Measurements from ENCODE around the gene CDC42. TPM values are rescaled to one million over a fixed set of nuclear protein-coding genes. Genes with fewer than 3 reads are reported as not detected.
"Not testable (repeated sequence)": the region's sequence is repeated elsewhere in the genome, so short reads cannot be mapped to it uniquely, and the experiment has no call there.

CDC42 gene
- 422 and 484 TPM in 2 replicates for total RNA-seq (2012; rRNA removed)

DNA sequence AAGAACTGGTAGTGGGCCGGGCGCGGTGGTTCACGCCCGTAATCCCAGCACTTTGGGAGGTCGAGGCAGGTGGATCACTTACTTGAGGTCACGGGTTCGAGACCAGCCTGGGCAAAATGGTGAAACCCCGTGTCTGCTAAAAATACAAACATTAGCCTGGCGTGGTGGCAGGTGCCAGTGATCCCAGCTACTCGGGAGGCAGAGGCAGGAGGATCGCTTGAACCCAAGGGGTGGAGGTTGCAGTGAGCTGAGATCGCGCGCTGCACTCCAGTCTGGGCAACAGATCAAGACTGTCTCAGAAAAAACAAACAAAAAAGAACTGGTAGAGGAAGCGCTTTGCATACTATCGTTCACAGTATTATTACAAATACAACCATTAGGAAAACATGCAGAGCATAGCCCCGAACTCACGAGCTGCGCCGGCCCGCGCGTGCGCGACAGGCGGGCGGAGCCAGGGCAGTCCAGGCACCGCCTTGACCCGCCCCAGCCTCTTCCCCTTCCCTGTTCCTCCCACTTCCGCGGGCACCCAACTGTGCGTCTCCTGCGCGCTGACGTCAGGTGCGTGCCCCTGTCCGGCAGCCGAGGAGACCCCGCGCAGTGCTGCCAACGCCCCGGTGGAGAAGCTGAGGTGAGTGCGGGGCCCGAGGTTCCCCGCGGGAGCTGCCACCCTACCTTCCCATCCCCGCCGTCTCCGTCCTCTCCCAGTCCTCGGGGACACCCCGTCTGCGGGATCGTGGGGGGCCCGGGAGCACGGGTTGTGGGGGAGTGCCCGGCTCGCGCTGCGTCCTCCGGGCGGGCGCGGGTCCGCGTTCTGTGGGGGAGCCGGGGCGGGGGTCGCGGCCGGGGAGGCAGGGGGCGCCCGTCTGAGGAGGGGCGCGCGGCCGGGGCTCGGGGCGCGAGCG lies at the start of gene CDC42:
Gene CDC42, plus strand, starts transcription at position 595 of the 902 bp plus-strand sequence. CDS start 25,770 bp downstream, outside the sequence.
- Histone ChIP-seq H3K27me3 (ENCODE audit: control insufficient read depth, insufficient read depth, low read length) (no peaks in the 10 kb centered on the region), H3K9me3 (replicated peaks; ENCODE audit: low read length) (no peaks in the 10 kb centered on the region), H3K4me1 (ENCODE audit: control insufficient read depth, insufficient read depth, low read length) (peaks cover 39% of the 10 kb centered on the region), H3K36me3 (ENCODE audit: insufficient read depth, low read length) (peaks cover 3% of the 10 kb centered on the region), H3K9ac (ENCODE audit: low read depth, low read length) (peak within 1 kb of the TSS; percentile 95), H3K4me2 (ENCODE audit: low read length) (peak within 1 kb of the TSS; percentile 82), H3K4me3 (ENCODE audit: low read length) (peak within 1 kb of the TSS; percentile 96)

GRCh38 chr1:22002875-22003274 lies 49.6 kb upstream of the CDC42 start:
- not testable (repeated sequence) for H3K9ac ChIP-seq (ENCODE audit: low read depth, low read length); H3K4me2 ChIP-seq (ENCODE audit: low read length); H3K27me3 ChIP-seq (ENCODE audit: control insufficient read depth, insufficient read depth, low read length); H3K9me3 ChIP-seq (replicated peaks; ENCODE audit: low read length); H3K4me3 ChIP-seq (ENCODE audit: low read length); H3K4me1 ChIP-seq (ENCODE audit: control insufficient read depth, insufficient read depth, low read length); H3K36me3 ChIP-seq (ENCODE audit: insufficient read depth, low read length)

- not testable (repeated sequence) for H3K9ac ChIP-seq (ENCODE audit: low read depth, low read length); H3K9me3 ChIP-seq (replicated peaks; ENCODE audit: low read length); H3K4me1 ChIP-seq (ENCODE audit: control insufficient read depth, insufficient read depth, low read length); H3K4me2 ChIP-seq (ENCODE audit: low read length); H3K36me3 ChIP-seq (ENCODE audit: insufficient read depth, low read length); H3K27me3 ChIP-seq (ENCODE audit: control insufficient read depth, insufficient read depth, low read length); H3K4me3 ChIP-seq (ENCODE audit: low read length)
Measured at GRCh38 chr1:22003959-22004358, 48.5 kb upstream of the CDC42 start.

DNA sequence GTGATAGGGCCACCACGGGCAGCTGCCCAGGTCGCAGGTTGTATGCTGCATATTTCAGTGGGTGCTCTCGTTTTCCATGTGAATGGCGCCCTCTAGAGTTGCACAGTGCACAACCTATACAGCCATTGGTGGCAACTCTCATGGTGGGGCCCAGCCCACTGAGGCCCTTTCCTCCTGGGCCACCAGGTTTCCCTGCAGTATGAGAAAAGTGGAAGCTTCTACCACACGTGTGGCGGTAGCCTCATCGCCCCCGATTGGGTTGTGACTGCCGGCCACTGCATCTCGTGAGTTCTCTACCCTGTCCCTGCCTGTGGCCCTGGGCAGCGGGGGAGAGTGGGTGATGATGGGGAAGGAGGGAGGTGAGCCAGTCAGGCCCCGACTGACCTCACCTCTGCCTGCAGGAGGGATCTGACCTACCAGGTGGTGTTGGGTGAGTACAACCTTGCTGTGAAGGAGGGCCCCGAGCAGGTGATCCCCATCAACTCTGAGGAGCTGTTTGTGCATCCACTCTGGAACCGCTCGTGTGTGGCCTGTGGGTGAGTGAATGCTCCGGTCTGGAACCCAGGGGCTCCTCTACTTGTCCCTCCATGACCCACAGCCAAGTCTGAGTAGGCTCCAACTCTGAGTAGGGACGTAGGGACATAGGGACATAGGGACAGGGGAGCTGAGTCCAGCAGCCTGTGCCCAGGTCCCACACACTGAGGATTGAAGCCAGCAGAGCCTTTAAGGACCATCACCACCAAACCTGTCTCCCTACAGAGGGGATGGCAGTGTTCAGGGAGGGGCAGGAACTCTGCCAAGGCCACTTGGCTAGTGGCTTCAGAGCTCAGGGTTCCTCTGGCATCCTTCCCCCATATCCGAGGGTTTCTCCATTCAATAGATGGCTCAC lies 47.0 kb upstream of the CDC42 start:
- H3K36me3 ChIP-seq (ENCODE audit: insufficient read depth, low read length); H3K9me3 ChIP-seq (replicated peaks; ENCODE audit: low read length); H3K4me2 ChIP-seq (ENCODE audit: low read length); H3K27me3 ChIP-seq (ENCODE audit: control insufficient read depth, insufficient read depth, low read length); H3K9ac ChIP-seq (ENCODE audit: low read depth, low read length); H3K4me1 ChIP-seq (ENCODE audit: control insufficient read depth, insufficient read depth, low read length); H3K4me3 ChIP-seq (ENCODE audit: low read length): not testable (repeated sequence)

DNA sequence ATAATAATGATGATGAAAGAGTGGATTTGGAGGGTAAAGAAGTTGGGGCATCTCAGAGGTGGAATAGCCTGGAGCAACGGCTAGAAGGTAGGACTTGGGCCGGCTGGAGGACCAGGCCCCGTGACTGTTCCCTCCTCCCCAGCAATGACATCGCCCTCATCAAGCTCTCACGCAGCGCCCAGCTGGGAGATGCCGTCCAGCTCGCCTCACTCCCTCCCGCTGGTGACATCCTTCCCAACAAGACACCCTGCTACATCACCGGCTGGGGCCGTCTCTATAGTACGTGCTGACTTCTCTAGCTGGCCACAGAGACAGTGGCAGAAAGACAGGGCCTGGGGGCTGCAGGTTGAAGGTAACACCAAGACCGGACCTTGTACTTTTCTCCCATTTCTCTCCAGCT lies 45.8 kb upstream of the CDC42 start:
- not testable (repeated sequence) for H3K9ac ChIP-seq (ENCODE audit: low read depth, low read length); H3K9me3 ChIP-seq (replicated peaks; ENCODE audit: low read length); H3K4me1 ChIP-seq (ENCODE audit: control insufficient read depth, insufficient read depth, low read length); H3K36me3 ChIP-seq (ENCODE audit: insufficient read depth, low read length); H3K4me3 ChIP-seq (ENCODE audit: low read length); H3K4me2 ChIP-seq (ENCODE audit: low read length); H3K27me3 ChIP-seq (ENCODE audit: control insufficient read depth, insufficient read depth, low read length)

DNA sequence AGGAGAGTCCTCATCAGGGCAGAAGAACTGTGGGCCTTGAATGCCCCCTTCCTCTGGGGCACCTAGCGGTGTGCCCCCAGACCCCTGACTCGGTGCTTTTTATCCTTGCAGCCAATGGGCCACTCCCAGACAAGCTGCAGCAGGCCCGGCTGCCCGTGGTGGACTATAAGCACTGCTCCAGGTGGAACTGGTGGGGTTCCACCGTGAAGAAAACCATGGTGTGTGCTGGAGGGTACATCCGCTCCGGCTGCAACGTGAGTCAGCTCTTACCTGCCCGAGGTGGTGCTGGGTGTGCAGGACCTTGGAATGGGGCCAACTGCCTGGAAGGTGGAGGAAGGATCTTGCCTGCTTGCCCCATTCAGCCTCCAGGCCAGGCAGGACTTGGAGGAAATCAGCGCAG lies 45.2 kb upstream of the CDC42 start:
- H3K9ac ChIP-seq (ENCODE audit: low read depth, low read length); H3K4me2 ChIP-seq (ENCODE audit: low read length); H3K4me3 ChIP-seq (ENCODE audit: low read length); H3K36me3 ChIP-seq (ENCODE audit: insufficient read depth, low read length); H3K9me3 ChIP-seq (replicated peaks; ENCODE audit: low read length); H3K4me1 ChIP-seq (ENCODE audit: control insufficient read depth, insufficient read depth, low read length); H3K27me3 ChIP-seq (ENCODE audit: control insufficient read depth, insufficient read depth, low read length): not testable (repeated sequence)

DNA sequence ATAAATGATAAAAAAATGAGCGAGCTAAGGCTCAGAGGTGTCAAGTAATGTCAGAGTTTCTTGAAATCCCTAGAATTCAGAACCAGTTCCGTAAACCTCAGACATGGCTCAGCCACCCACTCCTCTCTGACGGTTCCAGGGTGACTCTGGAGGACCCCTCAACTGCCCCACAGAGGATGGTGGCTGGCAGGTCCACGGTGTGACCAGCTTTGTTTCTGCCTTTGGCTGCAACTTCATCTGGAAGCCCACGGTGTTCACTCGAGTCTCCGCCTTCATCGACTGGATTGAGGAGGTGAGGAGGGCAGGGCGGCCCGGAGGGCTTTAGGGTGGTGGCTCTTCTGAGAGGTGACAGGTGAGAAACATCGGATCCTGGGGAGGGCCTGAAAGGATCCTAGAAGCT lies 42.9 kb upstream of the CDC42 start:
- not testable (repeated sequence) for H3K9ac ChIP-seq (ENCODE audit: low read depth, low read length); H3K27me3 ChIP-seq (ENCODE audit: control insufficient read depth, insufficient read depth, low read length); H3K4me3 ChIP-seq (ENCODE audit: low read length); H3K4me1 ChIP-seq (ENCODE audit: control insufficient read depth, insufficient read depth, low read length); H3K4me2 ChIP-seq (ENCODE audit: low read length); H3K36me3 ChIP-seq (ENCODE audit: insufficient read depth, low read length); H3K9me3 ChIP-seq (replicated peaks; ENCODE audit: low read length)

DNA sequence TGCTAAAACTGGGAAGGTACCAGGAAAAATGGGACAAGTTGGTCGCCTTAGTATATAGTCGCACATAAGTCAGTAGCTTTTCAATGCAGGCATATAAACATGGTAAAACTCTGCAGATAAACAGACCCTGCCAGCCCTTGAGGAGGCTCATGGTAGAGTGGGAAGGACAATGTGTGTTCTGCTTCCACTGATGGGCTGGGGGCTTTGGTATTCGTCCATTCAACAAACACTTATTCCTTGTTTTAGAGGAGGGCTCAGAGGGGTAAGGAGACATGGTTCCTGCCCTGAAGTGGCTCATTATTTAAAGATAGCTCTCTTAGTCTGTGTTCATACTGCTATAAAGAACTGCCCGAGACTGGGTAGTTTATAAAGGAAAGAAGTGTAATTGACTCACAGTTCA lies 39.8 kb upstream of the CDC42 start:
- not testable (repeated sequence) for H3K4me2 ChIP-seq (ENCODE audit: low read length); H3K36me3 ChIP-seq (ENCODE audit: insufficient read depth, low read length); H3K4me3 ChIP-seq (ENCODE audit: low read length); H3K9me3 ChIP-seq (replicated peaks; ENCODE audit: low read length); H3K9ac ChIP-seq (ENCODE audit: low read depth, low read length); H3K4me1 ChIP-seq (ENCODE audit: control insufficient read depth, insufficient read depth, low read length); H3K27me3 ChIP-seq (ENCODE audit: control insufficient read depth, insufficient read depth, low read length)

GRCh38 chr1:22014575-22015206 lies 37.8 kb upstream of the CDC42 start:
- H3K9ac ChIP-seq (ENCODE audit: low read depth, low read length); H3K4me2 ChIP-seq (ENCODE audit: low read length); H3K9me3 ChIP-seq (replicated peaks; ENCODE audit: low read length); H3K4me3 ChIP-seq (ENCODE audit: low read length); H3K27me3 ChIP-seq (ENCODE audit: control insufficient read depth, insufficient read depth, low read length); H3K36me3 ChIP-seq (ENCODE audit: insufficient read depth, low read length): not testable (repeated sequence)
- peaks cover 13% of the 10 kb centered on the region for H3K4me1 ChIP-seq (ENCODE audit: control insufficient read depth, insufficient read depth, low read length)

- no peaks in the 10 kb centered on the region for H3K9me3 ChIP-seq (replicated peaks; ENCODE audit: low read length)
- peak overlapping the region; percentile 43 for H3K4me2 ChIP-seq (ENCODE audit: low read length)
- H3K4me3 ChIP-seq (ENCODE audit: low read length): no peak overlapping the region
- H3K36me3 ChIP-seq (ENCODE audit: insufficient read depth, low read length): no peaks in the 10 kb centered on the region
- H3K9ac ChIP-seq (ENCODE audit: low read depth, low read length): peak overlapping the region; percentile 34
- no peaks in the 10 kb centered on the region for H3K27me3 ChIP-seq (ENCODE audit: control insufficient read depth, insufficient read depth, low read length)
- peaks cover 17% of the 10 kb centered on the region for H3K4me1 ChIP-seq (ENCODE audit: control insufficient read depth, insufficient read depth, low read length)
Measured at GRCh38 chr1:22018583-22019559, 33.6 kb upstream of the CDC42 start.
